ENCODE measurements around the gene CCDC91.
"Not testable (repeated sequence)": the region's sequence is repeated elsewhere in the genome, so short reads cannot be mapped to it uniquely, and the experiment has no call there.

CCDC91 gene

DNA sequence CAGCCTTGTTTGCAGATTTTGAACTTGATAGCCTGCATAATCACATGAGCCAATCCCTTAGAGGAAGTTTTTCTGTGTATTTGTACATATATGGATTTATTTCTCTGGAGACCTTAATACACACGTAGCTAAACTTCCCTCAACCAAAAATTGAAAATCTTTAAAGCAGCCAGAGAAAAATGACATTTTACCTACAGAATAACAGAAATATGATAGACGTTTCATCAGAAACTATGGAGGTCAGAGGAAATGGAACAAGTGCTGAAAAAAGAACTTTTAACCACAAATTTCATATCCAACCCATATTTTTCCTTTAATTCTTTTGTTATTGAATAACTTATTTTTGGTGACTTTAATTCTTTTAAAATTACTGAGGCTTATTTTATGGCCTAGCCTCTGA is 177.7 kb downstream of the CCDC91 start:
- DNase-seq (ENCODE audit: low spot score), result no peak

GRCh38 chr12:28369483-28369882 is 179.2 kb downstream of the CCDC91 start:
- no peak for DNase-seq (ENCODE audit: low spot score)

- peak; percentile 2 for DNase-seq (ENCODE audit: low spot score)
Observed at GRCh38 chr12:28374556-28374955, 184.3 kb downstream of the CCDC91 start.

GRCh38 chr12:28378736-28379135 is 188.5 kb downstream of the CCDC91 start:
- DNase-seq (ENCODE audit: low spot score), result peak; percentile 62

DNA sequence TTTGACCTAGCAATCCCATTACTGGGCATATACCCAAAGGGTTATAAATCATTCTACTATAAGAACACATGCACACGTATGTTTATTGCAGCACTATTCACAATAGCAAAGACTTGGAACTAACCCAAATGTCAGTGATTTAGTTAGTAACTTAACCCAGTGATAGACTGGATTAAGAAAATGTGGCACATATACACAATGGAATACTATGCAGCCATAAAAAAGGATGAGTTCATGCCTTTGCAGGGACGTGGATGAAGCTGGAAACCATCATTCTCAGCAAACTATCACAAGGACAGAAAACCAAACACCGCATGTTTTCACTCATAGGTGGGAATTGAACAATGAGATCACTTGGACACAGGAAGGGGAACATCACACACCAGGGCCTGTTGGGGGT is 189.5 kb downstream of the CCDC91 start:
- not testable (repeated sequence) for DNase-seq (ENCODE audit: low spot score)

DNA sequence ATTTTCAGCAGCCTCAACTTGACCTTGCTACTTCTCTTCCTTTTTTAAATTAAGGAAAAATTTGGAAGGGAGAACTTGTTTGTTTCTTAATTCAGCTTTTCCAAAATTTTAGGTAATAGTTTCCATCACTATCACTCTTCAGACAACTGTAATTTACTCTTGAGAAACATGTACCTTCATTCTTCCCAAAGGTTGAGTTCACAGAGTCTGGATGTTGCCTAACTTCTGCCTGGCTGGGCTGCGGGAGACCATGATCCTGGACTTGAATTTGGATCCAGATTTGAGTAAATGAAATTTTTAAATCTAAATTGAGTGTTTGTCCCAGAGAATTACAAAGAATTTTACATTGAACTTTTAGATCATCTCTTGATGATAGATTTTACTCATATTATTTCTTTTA is 193.1 kb downstream of the CCDC91 start:
- no peak for DNase-seq (ENCODE audit: low spot score)

DNA sequence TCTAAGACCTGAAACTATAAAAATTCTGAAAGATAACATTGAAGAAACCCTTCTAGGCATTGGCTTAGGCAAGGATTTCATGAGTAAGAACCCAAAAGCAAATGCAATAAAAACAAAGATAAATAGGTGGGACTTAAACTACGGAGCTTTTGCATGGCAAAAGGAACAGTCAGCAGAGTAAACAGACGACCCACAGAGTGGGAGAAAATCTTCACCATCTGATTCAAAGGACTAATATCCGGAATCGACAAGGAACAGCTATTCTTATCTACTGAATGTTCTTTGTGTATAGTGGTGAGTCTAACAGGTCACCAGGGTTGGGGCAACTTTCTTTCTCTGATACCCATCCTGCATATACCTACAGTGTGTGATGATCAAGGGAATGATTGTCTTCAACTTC is 198.6 kb downstream of the CCDC91 start:
- no peak for DNase-seq (ENCODE audit: low spot score)

GRCh38 chr12:28390206-28390605 is 199.9 kb downstream of the CCDC91 start:
- no peak for DNase-seq (ENCODE audit: low spot score)

- peak; percentile 9 for DNase-seq (ENCODE audit: low spot score)
Observed at GRCh38 chr12:28390761-28391385, 200.6 kb downstream of the CCDC91 start.

GRCh38 chr12:28409892-28410291 is 219.6 kb downstream of the CCDC91 start:
- peak; percentile 4 for DNase-seq (ENCODE audit: low spot score)

GRCh38 chr12:28413460-28414109 is 223.3 kb downstream of the CCDC91 start:
- DNase-seq (ENCODE audit: low spot score), result no peak

DNA sequence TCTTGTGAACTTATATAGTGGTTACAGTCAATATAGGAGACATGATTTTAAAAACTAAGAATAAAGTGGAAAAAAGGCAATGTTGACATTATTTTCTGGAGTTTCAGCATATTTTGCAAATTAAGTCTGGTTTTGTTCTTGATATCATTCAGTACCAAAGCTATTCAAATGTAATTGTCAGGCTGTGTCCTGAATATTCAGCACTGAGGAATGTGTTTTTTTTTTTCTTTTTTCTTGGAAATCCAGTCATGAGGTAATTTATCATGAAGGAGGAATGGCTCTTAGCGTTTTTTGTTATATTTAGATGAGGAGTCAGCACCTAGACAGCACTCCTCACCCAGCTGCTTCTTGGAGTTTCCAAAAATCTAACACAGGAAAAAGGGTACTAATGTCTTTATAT is 225.5 kb downstream of the CCDC91 start:
- peak; percentile 77 for DNase-seq (ENCODE audit: low spot score)

GRCh38 chr12:28421374-28421773 is 231.1 kb downstream of the CCDC91 start:
- no peak for DNase-seq (ENCODE audit: low spot score)

DNA sequence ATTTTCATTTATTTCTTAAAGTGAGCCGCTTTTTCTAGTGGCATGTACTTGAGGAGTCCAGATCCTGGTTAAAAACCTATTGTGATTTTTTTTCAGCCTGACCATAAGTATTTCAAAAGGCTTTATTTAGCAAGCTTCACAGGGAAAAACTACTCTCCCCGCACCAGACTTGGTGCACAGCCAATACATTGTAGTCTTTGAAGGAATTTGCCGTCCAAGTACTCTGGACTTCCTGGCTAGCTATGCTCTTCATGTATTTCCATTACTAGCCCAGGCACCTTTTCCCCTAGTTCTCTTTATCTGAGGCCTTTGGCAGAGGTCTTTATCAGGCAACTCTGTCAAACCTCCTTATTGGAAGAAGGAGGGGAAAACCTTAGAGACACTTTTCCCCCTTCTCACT is 234.7 kb downstream of the CCDC91 start:
- DNase-seq (ENCODE audit: low spot score), result peak; percentile 5

DNA sequence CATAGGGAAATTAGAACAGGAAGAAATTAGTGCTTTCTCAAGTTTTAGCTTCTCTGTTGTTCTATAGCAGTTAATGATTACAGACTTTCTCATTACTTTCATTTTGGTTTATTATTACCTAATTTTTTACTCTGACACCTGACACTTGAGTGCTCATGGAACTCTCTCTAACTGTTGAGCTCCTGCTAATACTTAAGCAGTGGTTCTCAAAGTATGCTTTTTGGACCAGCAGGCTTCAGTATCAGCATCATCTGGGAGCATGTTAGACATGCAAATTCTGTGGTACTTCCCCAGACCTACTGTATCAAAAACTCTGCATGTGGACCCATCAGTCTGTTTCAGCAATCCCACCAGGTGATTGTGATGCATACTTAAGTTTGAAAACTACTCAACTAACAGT is 235.3 kb downstream of the CCDC91 start:
- no peak for DNase-seq (ENCODE audit: low spot score)

- no peak for DNase-seq (ENCODE audit: low spot score)
Observed at GRCh38 chr12:28427046-28427445, 236.8 kb downstream of the CCDC91 start.

DNA sequence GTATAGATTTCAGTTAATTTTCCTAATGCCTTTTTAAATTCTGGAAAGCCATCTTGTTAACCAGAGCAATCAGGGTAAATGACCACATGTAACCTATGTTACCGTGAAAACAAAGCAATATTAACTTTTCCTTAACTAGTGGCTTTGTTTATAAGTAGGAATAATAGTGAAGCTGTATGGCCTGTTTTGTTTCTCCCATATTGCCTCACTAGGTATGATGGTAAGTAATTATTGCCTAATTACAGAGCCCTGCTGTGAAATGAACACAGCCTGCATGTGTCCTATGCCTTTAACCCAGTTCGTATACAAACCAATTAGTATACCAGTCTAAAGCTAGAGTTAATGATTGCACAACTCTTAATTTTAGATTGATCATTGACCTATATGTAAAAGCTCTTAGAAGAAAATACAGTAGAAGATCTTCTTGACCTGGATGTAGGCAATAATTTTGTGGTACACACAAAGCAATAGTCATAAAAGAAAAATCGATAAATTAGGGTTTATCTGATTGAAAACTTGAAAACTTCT is 249.9 kb downstream of the CCDC91 start:
- no peak for DNase-seq (ENCODE audit: low spot score)

- no peak for DNase-seq (ENCODE audit: low spot score)
Observed at GRCh38 chr12:28442101-28442500, 251.8 kb downstream of the CCDC91 start.

DNA sequence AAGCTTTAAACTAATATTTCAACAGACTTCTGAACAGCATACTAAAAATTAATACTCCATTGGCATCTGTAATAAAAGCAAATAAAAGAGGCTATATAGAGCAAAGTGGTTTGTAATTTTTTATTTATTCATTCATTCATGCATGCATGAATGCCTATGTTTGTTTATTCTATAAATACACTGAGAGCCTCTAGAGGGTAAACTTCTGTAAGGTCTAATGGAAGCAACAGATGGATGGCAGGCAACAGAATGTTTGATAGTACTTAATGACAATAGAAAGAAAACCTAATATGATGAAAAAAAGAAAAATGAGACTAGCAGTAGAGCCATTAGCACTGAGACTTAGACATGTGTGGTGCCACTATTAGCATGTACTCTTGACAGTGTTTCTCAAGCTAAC is 253.1 kb downstream of the CCDC91 start:
- no peak for DNase-seq (ENCODE audit: low spot score)

DNA sequence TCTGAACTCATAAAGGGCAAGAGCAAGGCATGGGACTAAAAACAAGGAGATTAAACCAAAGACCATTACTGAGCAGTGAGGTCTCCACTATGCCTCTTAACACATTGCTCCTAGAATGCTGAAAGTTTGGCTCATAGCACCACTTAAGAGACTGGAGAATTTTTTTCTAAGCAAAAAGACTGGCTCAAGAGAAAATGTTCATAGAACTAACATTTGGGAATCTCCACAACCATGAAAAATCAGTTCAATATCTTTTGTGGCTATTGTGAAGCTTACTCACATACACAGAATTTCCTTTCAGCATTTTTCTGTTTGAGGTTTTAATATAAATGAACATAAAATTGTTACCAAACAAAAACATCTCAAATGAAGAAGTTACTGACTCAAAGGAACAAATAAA is 255.8 kb downstream of the CCDC91 start:
- peak; percentile 26 for DNase-seq (ENCODE audit: low spot score)

DNA sequence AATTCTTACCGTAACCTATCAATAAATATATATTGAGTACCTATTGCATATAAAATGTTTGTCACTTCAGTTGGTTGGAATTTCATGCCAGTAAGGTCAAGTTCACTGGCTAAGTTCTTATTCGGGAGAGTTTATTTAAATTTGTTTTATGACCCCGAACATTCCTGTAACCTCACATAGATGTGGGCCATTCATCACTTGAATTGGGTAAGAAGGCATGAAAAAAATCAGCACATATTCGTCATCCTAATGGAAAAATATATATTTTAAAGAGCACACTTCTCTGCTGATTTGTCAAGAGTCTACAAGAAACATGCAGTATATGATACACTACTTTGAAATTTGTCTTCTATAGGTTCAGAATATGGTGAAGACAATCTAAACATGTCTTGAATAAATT is 263.4 kb downstream of the CCDC91 start:
- DNase-seq (ENCODE audit: low spot score), result no peak

DNA sequence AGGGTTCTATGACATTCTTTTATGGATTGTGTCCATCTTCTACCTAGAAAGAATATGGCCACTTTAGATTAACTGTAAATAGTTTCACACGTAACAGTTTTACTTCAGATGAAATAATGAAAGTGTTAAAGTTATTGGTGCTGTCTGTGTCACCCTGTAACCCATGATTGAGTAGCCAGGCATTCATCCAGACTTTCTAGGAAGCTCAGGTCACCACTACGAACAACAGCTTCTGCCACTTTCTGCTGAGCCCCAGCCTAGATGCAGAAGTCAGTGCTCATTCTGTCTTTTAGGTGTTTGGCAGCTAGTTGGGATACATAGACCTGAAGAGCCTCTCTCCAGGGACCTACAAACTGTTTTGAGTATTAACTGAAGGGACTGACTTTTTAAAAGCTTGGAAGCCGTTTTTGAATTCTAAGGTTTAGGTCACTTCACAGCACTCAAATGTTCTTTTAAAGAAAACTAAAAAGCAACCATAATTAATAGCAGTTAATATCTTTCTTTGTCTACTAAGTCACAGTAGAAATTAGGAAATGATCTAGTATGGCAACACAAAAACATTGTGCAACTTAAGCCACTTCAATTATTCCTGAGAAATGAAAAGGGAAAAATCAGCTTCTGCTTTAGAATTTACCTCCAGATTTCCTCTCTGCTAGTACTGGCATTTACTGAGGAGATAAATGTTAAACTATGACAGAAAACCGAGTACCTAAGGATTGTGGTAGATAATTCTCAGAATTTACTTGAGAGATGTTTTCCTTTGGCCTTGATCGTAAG is 266.9 kb downstream of the CCDC91 start:
- no peak for DNase-seq (ENCODE audit: low spot score)

- no peak for DNase-seq (ENCODE audit: low spot score)
Observed at GRCh38 chr12:28457785-28458184, 267.5 kb downstream of the CCDC91 start.

Measured in AG08395 (cell line).